IPS-NIHi7 (cell line): Measurements from ENCODE around the gene DPY19L2.
"Not testable (repeated sequence)": the region's sequence is repeated elsewhere in the genome, so short reads cannot be mapped to it uniquely, and the experiment has no call there.

Experiments used
- DNase-seq: peaks from one replicate; pipeline ENCODE4 v3.0.0; 2012; ENCODE audit warnings: mixed read lengths; ENCODE audit errors: extremely low spot score

Gene DPY19L2

GRCh38 chr12:63537838-63538237, 130.5 kb downstream of the DPY19L2 start:
- DNase-seq: not testable (repeated sequence)

DNA sequence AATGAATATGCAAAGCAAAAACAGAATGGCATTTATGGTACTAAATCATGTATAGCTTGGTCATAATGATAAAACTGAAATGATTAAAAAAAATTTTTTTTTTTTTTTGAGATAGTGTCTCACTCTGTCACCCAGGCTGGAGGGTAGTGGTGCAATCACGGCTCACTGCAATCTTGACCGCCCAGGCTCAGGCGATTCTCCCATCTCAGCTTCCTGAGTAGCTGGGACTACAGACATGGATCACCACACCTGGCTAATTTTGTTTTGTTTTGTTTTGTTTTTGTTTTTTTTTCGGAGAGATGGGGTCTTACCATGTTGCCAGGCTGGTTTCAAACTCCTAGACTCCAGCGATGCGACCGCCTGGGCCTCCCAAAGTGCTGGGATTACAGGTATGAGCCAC, 138.7 kb downstream of the DPY19L2 start:
- DNase-seq: not testable (repeated sequence)

DNA sequence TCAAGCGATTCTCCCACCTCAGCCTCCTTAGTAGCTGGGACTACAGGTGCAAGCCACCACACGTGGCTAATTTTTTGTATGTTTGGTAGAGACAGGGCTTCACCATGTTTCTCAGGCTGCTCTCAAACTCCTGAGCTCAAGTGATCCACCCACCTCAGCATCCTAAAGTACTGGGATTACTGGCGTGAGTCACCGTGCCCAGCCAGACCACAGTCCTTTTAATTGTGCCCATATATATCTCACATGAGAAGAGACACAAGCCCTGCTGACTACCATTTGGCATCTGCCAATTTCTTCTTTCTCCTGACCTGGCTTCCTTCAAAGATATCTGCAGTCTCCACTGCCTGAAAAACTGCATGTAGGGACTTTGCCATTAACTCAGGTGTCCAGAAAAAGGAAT, 142.5 kb downstream of the DPY19L2 start:
- no peak for DNase-seq

- no peak for DNase-seq
Observed at GRCh38 chr12:63521706-63522105, 146.6 kb downstream of the DPY19L2 start.
